Right cardiac atrium (tissue), 5 donors: ENCODE results near the gene KCNJ5. TPM values are rescaled to one million over a fixed set of nuclear protein-coding genes. Genes with fewer than 3 reads are reported as not detected.
"Not testable (repeated sequence)": the region's sequence is repeated elsewhere in the genome, so short reads cannot be mapped to it uniquely, and the experiment has no call there.

Experiments
- ATAC-seq, 2 donors: fragments of 200-7000 bp; cut with Tn5 transposase; one replicate each; pipeline versions ENCODE4 v1.8.0 to v1.9.1; 2020; ENCODE audit warnings: moderate library complexity in 2 of 2, mild to moderate bottlenecking in 1 of 2
- DNase-seq, 3 donors: peaks; one replicate each; pipeline ENCODE4 v3.0.0-alpha.2; 2020
- H3K27ac ChIP-seq: one replicate; pipeline ENCODE4 v1.5.1; 2013; ENCODE audit warnings: mild to moderate bottlenecking, low read length, control low read depth, moderate library complexity
- H3K27me3 ChIP-seq: one replicate; pipeline ENCODE4 v1.6.1; 2013; ENCODE audit not compliant: control insufficient read depth, insufficient read depth
- H3K4me1 ChIP-seq: one replicate; pipeline ENCODE4 v1.6.1; 2013; ENCODE audit warnings: low read length; ENCODE audit not compliant: control insufficient read depth, insufficient read depth
- H3K4me3 ChIP-seq: one replicate; pipeline ENCODE4 v1.5.1; 2013; ENCODE audit warnings: low read length, control low read depth
- H3K9me3 ChIP-seq: one replicate; pipeline ENCODE4 v1.6.1; 2013; ENCODE audit warnings: low read length; ENCODE audit not compliant: control insufficient read depth
- WGBS: extraction: QIAGEN DNeasy Blood & Tissue Kit; methylation state at CpG from one replicate; pipeline ENCODE4 v1.1.7; 2013; 5-methylcytosine and 5-hydroxymethylcytosine counted together
- intact Hi-C, 4 donors: fragments of 100-400 bp; cut with DNase I; formaldehyde crosslinking; loops; one replicate each; pipeline versions ENCODE4 v1.11.0 to v1.14.0; 2022 to 2023
- polyA plus RNA-seq: library from polyadenylated mRNA; stranded (reverse); fragments of 200-250 nt; gene quantifications from one replicate; pipeline ENCODE4 v1.2.3, GENCODE V29; 2013
- total RNA-seq, 4 donors: library from RNA; stranded (reverse); fragmentation: NEBNext Ultra II Directional; extraction: Animal tissue kit (Norgen Biotek cat#: 25700); gene quantifications; one replicate each; pipeline ENCODE4 v1.2.1, GENCODE V29; 2021
- donor health status: healthy with polysubstance abuse.
- donor health status: DM: no; HTN: yes; CAD: no.
- donor health status: DM: no; HTN: no; CAD: no.
- donor health status: DM: no; HTN: yes; CAD: no; lungs with severe emphysema.
- donor health status: DM: yes; HTN: yes; CAD: no.

Gene KCNJ5
- total and polyA plus RNA-seq, 5 donors: 9.3 to 30.0 (median 21.1) TPM

- WGBS: 80% methylated on average over 18 of the region's 18 CpGs
Observed at GRCh38 chr11:128914216-128915148, 23.3 kb downstream of the KCNJ5 start.

DNA sequence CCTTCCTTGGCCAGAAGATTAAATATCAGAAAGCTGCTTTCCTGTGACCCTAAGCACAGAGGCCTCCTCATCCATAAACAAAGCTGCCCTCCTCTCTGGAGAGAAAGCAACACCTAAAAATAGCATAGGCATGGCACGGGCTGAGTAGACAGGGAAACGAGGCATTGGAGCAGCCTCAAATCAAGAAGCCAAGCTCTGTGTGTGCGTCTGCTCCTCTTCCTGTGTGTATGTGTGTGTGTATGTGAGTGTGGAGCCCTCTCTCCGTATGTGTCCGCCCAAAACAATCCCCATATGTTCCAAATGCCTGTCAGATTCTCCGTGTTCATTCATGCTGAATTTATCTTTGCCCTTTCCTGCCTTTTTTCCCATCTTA lies 24.0 kb downstream of the KCNJ5 start:
- no peaks in the 10 kb centered on the region for H3K9me3 ChIP-seq
- H3K4me1 ChIP-seq: peaks cover 4% of the 10 kb centered on the region
- no peaks in the 10 kb centered on the region for H3K27me3 ChIP-seq
- intact Hi-C loops: no loop called here
- 37% methylated on average over 6 of the region's 6 CpGs for WGBS
- ATAC-seq (peak; percentile 32 to 55), DNase-seq (peak in 1 of 3 donors; percentile 28)
- no peak overlapping the region for H3K4me3 ChIP-seq
- no peak overlapping the region for H3K27ac ChIP-seq

More at GRCh38 chr11:128914216-128915148, 23.3 kb downstream of the KCNJ5 start:
- Histone ChIP-seq H3K27ac (no peak overlapping the region), H3K4me3 (no peak overlapping the region), H3K9me3 (no peaks in the 10 kb centered on the region), H3K27me3 (no peaks in the 10 kb centered on the region), H3K4me1 (no peaks in the 10 kb centered on the region)
- ATAC-seq: peak; percentile 5 to 29
- intact Hi-C loops: no loop called here
- DNase-seq: peak in 1 of 3 donors; percentile 37

DNA sequence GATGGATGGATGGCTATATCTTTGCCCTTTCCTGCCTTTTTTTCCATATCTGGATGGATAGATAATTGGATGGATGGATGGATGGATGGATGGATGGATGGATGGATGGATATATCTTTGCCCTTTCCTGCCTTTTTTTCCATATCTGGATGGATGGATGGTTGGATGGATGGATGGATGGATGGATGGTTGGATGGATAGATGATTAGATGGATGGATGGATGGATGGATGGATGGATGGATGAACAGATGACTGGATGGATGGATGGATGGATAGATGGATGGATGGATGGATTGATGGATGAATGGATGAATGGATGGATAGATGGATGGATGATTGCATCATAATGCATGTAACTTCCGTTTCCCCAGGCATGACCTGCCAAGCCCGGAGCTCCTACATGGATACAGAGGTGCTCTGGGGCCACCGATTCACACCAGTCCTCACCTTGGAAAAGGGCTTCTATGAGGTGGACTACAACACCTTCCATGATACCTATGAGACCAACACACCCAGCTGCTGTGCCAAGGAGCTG lies 24.9 kb downstream of the KCNJ5 start:
- intact Hi-C loops: no loop called here
- Histone ChIP-seq H3K4me1 (peaks cover 5% of the 10 kb centered on the region), H3K27me3 (no peaks in the 10 kb centered on the region), H3K9me3 (no peaks in the 10 kb centered on the region), H3K27ac (no peak overlapping the region), H3K4me3 (no peak overlapping the region)
- no peak for DNase-seq
- 78% methylated on average over 3 of the region's 3 CpGs for WGBS
- ATAC-seq: no peak

GRCh38 chr11:128916681-128917080 lies 25.5 kb downstream of the KCNJ5 start:
- intact Hi-C loops: no loop called here
- Histone ChIP-seq H3K27me3 (no peaks in the 10 kb centered on the region), H3K27ac (no peak overlapping the region), H3K4me1 (peaks cover 5% of the 10 kb centered on the region), H3K4me3 (no peak overlapping the region), H3K9me3 (no peaks in the 10 kb centered on the region)
- DNase-seq: peak in 1 of 3 donors; percentile 41
- WGBS: 93% methylated on average over 2 of the region's 2 CpGs
- ATAC-seq: no peak

- no peak overlapping the region for H3K4me3 ChIP-seq
- intact Hi-C loops: no loop called here
- H3K27ac ChIP-seq: peak overlapping the region; percentile 11
- H3K4me1 ChIP-seq: peaks cover 5% of the 10 kb centered on the region
- ATAC-seq: peak in 1 of 2 donors; percentile 36
- 49% methylated on average over 5 of the region's 5 CpGs for WGBS
- DNase-seq: no peak
- H3K27me3 ChIP-seq: no peaks in the 10 kb centered on the region
- H3K9me3 ChIP-seq: no peaks in the 10 kb centered on the region
Observed at GRCh38 chr11:128917144-128917724, 26.1 kb downstream of the KCNJ5 start.

DNA sequence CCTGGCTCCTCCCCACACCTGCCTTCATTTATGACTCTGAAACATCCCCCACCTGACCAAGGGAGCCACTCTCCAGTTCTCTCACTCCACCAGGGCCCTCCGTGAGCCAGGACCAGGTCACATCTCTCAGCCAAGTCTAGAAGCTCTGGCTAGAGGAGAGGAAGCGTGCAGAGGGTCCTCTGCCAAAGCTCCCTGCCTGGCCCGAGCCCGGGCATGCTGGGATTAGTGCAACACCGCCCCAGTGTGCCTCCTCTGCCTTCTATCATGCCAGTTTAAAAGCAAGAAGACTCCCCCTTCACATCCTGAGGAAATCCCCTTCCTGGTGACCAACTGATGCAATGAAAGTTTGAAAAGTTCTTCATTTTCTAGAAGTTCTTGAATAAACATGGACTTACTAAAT lies 28.1 kb downstream of the KCNJ5 start:
- 64% methylated on average over 5 of the region's 5 CpGs for WGBS
- DNase-seq: peak in 1 of 3 donors; percentile 38
- Histone ChIP-seq H3K4me3 (no peak overlapping the region), H3K4me1 (peaks cover 5% of the 10 kb centered on the region), H3K27me3 (no peaks in the 10 kb centered on the region), H3K27ac (no peak overlapping the region), H3K9me3 (no peaks in the 10 kb centered on the region)
- intact Hi-C loops: no loop called here
- no peak for ATAC-seq

DNA sequence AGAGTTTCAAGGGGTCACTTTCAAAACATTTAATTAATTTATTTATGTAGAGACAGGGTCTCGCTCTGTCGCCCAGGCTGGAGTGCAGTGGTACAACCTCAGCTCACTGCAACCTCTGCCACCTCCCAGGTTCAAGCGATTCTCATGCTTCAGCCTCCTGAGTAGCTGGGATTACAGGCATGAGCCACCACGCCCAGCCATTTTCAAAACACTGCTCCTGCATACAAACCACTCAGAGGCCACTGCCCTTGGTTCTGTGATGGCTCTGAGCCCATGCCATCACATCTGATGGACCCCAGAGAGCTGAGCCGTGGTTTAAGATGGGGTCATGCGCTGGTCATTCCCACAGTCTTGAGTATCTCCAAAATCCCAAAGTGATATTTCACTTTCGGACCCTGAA lies 28.5 kb downstream of the KCNJ5 start:
- ATAC-seq, H3K4me1 ChIP-seq, H3K4me3 ChIP-seq, H3K9me3 ChIP-seq, H3K27ac ChIP-seq, H3K27me3 ChIP-seq, intact Hi-C loops: not testable (repeated sequence)
- peak in 1 of 3 donors; percentile 22 for DNase-seq
- 81% methylated on average over 7 of the region's 7 CpGs for WGBS

DNA sequence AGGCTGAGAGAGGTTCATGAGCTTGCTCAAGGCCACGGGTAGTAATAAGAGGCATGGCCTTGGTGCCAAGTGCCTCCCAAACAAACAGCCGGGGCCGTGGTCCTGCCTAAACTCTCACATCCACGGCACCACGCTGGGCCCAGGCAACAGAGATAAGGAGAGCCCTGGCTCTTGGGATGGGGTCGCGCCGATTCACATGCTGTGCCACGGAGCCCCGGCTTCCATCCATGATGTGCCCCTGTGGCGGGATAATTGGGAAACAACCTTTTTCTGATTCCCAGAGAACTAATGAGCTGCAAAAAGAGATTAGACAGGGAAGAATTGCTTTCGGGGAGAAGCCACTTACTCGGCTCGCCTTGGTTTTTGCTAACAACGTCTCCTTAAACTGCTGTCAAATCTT lies 29.5 kb downstream of the KCNJ5 start:
- DNase-seq: no peak
- H3K4me3 ChIP-seq: no peak overlapping the region
- no peaks in the 10 kb centered on the region for H3K27me3 ChIP-seq
- WGBS: 71% methylated on average over 15 of the region's 15 CpGs
- no peaks in the 10 kb centered on the region for H3K9me3 ChIP-seq
- intact Hi-C loops: no loop called here
- no peak overlapping the region for H3K27ac ChIP-seq
- H3K4me1 ChIP-seq: peaks cover 5% of the 10 kb centered on the region
- no peak for ATAC-seq

DNA sequence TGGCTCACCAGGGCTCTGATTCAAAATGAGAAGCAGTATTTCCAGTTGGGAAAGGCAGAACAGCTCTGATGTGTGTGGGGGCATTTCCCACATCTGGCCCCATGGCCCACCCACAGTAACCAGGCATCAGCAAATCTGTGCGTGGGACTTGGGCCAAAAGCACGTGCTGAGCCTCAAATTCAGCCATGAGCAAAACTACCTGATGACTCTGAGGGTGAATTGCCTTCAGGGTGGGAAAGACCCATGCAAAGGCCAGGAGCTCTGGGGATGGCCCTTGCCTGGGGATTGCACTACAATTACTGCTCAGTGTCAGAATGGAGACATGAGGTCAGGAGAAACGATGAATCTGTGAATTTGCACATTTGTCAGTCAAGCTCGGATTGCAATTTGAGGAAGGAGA lies 30.6 kb downstream of the KCNJ5 start:
- intact Hi-C loops: no loop called here
- H3K4me3 ChIP-seq: no peak overlapping the region
- no peaks in the 10 kb centered on the region for H3K27me3 ChIP-seq
- ATAC-seq (no peak), DNase-seq (no peak)
- 77% methylated on average over 4 of the region's 4 CpGs for WGBS
- H3K9me3 ChIP-seq: no peaks in the 10 kb centered on the region
- no peak overlapping the region for H3K27ac ChIP-seq
- H3K4me1 ChIP-seq: peaks cover 5% of the 10 kb centered on the region

DNA sequence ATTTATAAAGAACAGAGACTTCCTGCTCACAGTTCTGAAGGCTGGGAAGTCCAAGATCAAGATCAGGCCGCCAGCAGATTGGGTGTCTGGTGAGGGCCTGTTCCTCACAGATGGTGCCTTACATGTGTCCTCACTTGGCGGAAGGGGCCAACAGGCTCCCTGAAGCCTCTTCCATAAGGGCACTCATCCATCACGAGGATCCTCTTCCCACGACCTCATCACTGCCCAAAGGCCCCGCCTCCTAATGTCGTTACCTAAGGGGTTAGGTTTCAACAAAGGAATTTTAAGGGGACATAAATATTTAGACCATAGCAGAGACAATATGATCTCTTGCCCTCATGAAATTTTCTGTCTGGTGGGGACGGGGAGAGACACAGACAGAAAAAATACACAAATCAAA lies 32.9 kb downstream of the KCNJ5 start:
- 79% methylated on average over 7 of the region's 7 CpGs for WGBS
- Histone ChIP-seq H3K4me3 (no peak overlapping the region), H3K27ac (no peak overlapping the region), H3K9me3 (no peaks in the 10 kb centered on the region), H3K4me1 (peaks cover 5% of the 10 kb centered on the region), H3K27me3 (no peaks in the 10 kb centered on the region)
- no peak for ATAC-seq
- intact Hi-C loops: no loop called here
- DNase-seq: no peak

DNA sequence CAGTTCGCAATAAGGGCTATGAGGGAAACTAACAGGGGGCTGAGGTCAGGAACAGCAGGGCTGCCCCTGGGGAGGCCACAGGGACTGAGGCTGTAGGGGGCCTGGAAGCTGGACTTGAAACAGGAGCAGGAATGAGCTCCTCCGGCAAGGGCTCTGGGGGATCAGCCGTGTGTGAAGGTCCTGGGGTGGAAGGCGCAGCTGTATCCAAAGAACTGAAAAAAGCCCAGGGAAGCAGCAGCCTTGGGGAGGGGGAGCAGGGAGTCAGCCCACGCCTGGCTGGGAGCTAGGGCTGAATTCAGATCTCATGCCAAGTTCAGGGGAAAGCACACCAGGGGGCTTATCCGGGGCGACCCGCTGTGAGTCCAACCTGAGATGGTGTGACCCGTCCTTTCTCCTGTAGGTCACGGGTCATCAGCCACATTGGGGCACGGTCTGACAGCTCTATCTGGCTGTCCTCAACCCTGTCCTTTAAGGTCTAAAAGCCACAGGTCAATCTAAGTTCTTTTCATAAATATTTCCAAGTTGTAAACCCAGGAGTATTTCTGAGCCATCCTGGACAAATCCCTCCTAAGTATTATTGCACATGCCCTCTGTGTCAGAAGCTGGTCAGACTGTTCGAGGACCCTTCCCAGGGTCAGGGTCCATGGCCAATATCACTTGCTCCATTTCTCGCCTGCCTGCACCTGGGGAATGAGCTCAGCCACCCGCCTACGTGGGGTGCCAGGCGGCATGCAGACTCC lies 33.5 kb downstream of the KCNJ5 start:
- ATAC-seq (no peak), DNase-seq (no peak)
- Histone ChIP-seq H3K9me3 (no peaks in the 10 kb centered on the region), H3K4me1 (peaks cover 5% of the 10 kb centered on the region), H3K27ac (no peak overlapping the region), H3K27me3 (no peaks in the 10 kb centered on the region), H3K4me3 (no peak overlapping the region)
- 74% methylated on average over 16 of the region's 16 CpGs for WGBS
- intact Hi-C loops: no loop called here
